Hematopoietic multipotent progenitor cell treated with erythropoietin and hydrocortisone succinate and interleukin-3 and kit ligand, for 6 days (in vitro differentiated cells): ENCODE results near the gene PTPN2.
"Not testable (repeated sequence)": the region's sequence is repeated elsewhere in the genome, so short reads cannot be mapped to it uniquely, and the experiment has no call there.

Experiments
- DNase-seq: peaks from one replicate; pipeline ENCODE4 v3.0.0-alpha.2; 2015

PTPN2 gene

GRCh38 chr18:12769644-12770440 is 114.2 kb downstream of the PTPN2 start:
- no peak for DNase-seq

GRCh38 chr18:12769136-12769535 is 114.9 kb downstream of the PTPN2 start:
- no peak for DNase-seq

DNA sequence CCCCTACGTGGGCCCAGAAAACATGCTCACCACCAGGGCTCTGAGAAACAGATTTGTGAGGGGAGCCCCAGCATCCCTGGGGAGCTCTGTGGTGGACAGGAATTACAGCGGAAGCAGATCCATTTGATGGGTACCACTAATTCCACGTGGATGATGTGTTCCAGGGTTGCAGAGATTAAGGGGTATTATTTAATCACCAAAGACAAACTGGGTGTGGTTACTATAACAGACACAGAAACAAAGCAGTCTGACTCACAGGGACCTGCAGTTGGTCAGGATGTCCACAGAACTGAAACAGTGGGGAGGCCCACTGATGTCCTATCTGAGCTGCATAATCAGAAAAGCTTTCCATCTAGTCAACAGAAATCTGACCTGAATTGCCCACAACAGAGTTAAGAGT is 115.4 kb downstream of the PTPN2 start:
- DNase-seq = no peak

- no peak for DNase-seq
Observed at GRCh38 chr18:12767580-12768155, 116.4 kb downstream of the PTPN2 start.

DNA sequence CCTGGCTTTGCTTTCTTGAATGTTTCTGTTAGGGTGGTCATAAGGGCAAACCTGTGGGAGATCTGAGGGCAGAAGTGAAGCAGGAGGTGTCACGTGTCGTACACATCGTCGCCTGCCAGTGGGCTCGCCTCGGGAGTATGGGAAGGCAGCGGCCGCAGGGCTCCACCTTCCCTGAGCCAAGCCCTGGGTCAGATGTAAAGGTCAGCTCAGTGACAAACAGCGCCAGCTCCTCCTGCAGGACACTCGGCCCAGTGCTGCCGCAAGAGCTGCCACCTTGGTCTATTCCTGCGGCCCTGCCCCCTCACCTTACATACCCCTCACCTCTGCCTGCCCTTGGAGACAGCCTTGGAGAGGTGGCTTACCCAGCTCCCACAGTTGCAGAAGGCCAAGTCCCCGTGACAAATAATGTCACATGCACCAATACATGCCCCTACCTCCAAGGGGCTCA is 117.0 kb downstream of the PTPN2 start:
- DNase-seq = no peak

- DNase-seq = no peak
Observed at GRCh38 chr18:12765586-12765985, 118.5 kb downstream of the PTPN2 start.

DNA sequence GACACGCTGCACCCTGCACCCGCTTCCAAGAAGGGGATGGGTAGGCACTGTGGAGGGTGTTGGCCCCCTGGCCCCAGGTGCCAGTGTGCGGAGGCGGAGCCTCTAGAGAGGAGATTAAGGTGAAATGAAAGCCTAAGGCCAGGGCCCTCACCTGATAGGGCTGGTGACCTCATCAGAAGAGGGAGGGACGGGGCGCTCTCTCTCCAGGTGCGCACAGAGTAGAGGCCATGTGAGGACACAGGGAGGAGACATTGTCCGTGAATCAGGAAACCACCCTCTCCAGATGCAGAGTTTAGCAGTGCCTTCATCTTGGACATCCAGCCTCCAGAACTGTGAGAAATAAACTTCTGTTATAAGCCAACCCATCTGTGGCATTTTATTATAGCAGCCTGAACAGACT is 118.9 kb downstream of the PTPN2 start:
- no peak for DNase-seq

DNA sequence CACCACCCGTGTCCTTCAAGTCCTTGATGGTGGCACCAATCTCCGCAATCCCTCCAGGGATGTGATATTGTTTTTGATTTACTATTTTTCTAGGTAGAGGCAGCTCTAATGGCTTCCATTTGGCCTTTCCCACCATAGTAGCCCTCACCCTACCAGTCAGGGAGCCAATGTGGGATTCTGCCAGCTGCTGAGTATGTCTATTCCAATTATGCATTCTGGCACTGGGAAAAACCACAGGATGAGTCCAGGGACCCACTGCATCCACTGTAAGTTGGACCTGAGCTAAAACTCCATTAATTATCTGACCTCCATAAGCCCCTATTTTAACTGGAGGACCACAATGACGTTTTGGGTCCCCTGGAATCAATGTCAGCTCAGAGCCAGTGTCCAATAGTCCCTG is 125.5 kb downstream of the PTPN2 start:
- not testable (repeated sequence) for DNase-seq

DNA sequence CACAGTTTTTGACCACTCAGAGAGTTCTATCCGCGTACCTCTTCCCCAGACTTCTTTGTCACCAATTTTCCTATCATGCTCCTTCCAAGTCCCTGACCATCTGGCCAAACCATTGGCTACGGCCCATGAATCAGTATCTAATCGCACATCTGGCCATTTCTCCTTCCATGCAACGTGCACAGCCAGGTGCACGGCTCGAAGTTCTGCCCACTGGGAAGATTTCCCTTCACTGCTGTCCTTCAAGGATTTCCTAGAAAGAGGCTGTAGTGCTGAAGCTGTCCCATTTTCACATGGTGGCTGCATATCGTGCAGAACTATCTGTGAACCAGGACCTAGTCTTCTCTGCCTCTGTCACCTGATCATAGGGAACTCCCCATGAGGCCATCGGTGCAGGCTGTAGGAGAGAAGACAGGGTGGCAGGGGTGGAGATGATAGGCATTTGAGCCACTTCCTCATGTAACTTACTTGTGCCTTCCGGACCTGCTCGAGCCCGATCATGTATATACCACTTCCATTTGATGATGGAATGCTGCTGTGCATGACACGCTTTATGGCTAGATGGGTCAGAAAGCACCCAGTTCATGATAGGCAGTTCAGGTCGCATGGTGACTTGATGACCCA is 127.3 kb downstream of the PTPN2 start:
- DNase-seq = not testable (repeated sequence)

DNA sequence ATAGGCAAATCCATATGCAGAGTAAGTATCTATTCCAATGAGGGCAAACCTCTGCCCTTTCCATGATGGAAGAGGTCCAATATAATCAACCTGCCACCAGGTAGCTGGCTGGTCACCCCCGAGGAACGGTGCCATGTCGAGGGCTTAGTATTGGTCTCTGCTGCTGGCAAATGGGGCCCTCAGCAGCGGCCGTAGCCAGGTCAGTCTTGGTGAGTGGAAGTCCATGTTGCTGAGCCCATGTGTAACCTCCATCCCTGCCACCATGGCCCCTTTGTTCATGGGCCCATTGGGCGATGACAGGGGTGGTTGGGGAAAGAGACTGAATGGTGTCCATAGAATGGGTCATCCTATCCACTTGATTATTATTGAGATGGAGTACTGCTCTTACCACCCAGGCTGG is 128.4 kb downstream of the PTPN2 start:
- DNase-seq = not testable (repeated sequence)

- DNase-seq = no peak
Observed at GRCh38 chr18:12754511-12754910, 129.5 kb downstream of the PTPN2 start.

- no peak for DNase-seq
Observed at GRCh38 chr18:12751891-12752290, 132.1 kb downstream of the PTPN2 start.

- DNase-seq = no peak
Observed at GRCh38 chr18:12751503-12751884, 132.5 kb downstream of the PTPN2 start.

- DNase-seq = no peak
Observed at GRCh38 chr18:12750715-12751502, 133.1 kb downstream of the PTPN2 start.

GRCh38 chr18:12750076-12750714 is 133.8 kb downstream of the PTPN2 start:
- no peak for DNase-seq

DNA sequence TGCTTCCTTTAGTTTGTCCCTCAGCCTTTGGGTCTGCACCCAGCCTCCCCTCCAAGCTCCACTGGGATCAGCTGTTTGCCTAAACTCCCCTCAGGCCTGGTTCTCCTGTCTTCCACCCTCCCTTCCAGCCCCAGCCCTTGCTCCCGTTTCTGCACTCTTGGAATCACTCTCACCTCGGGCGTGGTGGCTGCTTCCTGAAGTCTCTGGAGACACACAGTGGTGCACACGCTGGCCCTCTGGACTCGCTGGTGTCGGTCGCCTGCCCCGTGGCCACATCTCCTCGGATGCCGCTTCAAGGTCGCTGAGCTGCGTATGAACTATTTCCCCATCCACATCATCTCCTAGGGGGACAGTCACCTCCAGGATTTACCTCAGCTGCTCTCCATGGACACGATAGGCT is 134.9 kb downstream of the PTPN2 start:
- DNase-seq = no peak

DNA sequence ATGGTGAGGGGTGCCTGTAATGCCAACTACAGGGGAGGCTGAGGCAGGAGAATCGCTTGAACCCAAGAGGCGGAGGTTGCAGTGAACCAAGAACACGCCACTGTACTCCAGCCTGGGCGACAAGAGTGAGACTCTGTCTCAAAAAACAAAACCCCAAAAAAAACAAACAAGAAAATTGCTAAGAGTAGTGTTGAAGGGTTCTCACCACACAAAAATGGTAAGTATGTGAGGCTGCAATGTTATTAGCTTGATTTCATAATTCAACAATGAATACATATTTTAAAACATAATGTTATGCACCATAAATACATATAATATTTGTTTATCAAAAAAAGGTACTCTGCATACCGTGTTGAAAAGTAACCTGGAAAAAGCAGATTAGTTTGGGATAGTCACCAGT is 135.4 kb downstream of the PTPN2 start:
- no peak for DNase-seq

DNA sequence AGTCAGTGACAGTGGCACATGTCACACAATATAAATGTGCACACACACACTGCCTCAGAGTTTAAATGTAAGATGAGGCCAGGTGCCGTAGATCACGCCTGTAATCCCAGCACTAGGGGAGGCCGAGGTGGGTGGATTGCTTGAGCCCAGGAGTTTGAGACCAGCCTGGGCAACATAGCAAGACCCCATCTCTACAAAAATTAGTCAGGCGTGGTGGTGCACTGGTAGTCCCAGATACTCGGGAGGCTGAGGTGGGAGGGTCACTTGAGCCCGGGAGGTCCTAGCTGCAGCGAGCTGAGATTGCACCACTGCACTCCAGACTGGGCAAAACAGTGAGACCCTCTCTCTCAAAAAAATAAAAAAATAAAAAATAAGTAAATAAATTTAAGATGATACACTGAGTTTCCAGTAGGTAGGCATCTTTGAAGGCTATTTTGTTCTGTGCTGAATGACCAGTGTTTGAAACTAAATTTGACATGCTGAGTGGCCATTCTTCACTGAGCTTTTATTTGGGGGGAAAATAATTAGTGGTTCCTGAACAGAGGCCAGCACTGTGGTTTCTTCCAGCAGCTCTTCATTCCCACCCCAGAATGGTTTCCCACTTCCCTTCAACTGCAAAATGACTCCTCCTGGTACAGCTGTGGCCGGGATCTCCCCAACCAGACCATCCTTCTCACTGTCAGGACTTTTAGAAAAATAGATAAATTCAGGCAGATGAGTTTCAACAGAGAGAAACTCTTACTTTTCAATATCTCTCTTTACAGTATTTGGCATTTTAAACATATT is 136.3 kb downstream of the PTPN2 start:
- no peak for DNase-seq

DNA sequence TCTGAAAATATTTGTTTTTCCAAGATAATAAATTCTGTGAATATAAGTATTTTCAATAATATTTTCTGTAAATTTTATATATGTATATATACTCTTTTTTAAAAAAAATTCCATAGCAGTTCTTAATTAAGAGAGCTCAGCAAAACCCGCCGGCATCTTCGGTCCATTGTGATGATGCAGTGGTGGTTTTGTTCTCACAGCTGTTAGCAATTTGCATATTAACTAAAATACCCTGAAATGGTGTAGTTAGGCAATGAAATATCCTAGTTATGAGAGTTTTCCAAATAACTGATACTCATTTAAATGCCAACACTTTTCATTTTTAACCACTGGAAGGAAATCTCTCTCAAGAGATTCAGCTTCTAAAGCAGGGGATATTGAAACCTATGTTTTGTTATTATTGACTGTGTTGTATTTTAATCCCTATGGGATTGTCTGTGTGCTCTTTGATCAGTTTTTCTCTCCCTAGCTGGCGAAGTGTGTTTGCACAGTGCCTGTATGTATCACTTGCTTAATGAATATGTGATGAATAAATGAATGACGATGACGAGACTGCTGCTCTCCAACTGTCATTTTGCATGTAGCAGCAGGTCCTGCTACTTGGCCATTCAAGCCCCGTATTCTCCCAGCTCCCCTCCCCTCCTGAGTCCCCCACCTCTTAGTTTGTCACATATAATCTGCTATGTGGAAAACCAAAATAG is 138.8 kb downstream of the PTPN2 start:
- no peak for DNase-seq

GRCh38 chr18:12744103-12744502 is 139.9 kb downstream of the PTPN2 start:
- DNase-seq = peak; percentile 69

GRCh38 chr18:12742453-12742852 is 141.6 kb downstream of the PTPN2 start:
- DNase-seq = no peak
